ENCODE measurements around the gene HES2.
"Not testable (repeated sequence)": the region's sequence is repeated elsewhere in the genome, so short reads cannot be mapped to it uniquely, and the experiment has no call there.

Gene HES2, protein sequence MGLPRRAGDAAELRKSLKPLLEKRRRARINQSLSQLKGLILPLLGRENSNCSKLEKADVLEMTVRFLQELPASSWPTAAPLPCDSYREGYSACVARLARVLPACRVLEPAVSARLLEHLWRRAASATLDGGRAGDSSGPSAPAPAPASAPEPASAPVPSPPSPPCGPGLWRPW

DNA sequence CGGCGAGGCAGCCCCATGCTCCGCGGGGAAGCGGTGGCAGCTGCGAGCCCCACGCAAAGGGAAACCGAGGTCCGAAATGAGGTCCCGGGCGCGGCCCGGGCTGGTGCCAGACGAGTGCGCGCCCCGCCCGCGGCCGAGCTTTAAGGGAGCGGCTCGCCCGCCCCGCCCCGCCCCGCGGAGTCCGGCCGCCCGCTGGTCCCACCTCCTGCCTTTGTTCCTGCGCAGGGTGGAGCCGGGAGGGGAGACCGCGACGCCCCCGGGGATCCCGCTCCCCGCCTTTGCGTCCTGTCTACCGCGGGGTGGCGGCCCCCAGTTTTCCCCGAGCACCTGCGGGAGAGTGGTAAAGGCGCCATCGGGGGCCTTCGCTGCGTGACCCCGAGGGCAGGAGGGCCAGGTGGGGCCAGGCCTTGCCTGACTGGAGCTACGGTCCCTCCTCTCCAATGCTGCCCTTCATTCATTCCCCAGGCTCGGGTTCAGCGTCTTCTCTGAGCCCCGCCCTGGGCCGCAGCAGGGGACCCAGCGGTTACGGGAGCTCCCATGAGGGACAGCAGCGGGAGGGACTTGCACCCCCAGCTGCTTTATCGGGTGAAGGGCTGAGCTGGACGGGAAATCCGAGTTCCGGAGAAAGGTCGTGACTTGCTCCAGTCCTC lies at the start of gene HES2:
Gene HES2 (minus strand): TSS at position 116 of the 650 bp plus-strand sequence. CDS start 99 bp downstream, at position 17.
- no peak for DNase-seq

DNA sequence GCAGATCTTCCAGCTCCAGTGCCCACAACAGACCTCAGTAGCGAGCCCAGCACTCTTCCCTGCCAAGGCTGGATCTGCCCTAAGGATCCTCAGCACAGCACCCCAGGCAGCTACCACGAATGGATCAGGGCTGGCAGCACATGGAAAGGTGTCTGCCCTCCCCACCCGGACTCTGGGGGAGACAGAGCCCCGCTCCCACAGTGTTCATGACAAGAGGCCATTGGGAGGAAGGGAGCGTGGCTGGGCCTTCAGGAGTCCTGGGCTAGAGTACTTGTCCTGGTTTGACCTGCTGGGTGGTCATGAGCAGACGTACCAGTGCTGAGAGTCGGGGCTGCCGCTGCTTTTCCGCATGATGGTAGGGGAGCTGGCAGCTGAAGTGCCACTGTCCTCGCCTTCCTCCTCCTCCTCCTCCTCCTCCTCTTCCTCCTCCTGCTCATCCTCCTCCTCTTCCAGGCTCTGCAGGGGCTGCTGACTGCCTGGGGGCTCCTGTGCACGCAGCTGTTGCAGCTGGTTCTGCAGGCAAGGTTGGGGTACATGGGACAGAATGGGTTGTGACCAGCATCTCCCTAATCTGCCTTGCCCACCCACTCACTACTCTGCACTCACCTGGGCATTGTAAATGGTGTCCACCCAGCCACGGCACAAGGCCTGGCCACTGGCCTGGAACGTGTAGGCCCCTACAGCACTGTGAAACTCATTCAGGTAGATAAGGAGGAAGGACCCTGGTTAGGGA lies 49.2 kb upstream of the HES2 start:
- no peak for DNase-seq

DNA sequence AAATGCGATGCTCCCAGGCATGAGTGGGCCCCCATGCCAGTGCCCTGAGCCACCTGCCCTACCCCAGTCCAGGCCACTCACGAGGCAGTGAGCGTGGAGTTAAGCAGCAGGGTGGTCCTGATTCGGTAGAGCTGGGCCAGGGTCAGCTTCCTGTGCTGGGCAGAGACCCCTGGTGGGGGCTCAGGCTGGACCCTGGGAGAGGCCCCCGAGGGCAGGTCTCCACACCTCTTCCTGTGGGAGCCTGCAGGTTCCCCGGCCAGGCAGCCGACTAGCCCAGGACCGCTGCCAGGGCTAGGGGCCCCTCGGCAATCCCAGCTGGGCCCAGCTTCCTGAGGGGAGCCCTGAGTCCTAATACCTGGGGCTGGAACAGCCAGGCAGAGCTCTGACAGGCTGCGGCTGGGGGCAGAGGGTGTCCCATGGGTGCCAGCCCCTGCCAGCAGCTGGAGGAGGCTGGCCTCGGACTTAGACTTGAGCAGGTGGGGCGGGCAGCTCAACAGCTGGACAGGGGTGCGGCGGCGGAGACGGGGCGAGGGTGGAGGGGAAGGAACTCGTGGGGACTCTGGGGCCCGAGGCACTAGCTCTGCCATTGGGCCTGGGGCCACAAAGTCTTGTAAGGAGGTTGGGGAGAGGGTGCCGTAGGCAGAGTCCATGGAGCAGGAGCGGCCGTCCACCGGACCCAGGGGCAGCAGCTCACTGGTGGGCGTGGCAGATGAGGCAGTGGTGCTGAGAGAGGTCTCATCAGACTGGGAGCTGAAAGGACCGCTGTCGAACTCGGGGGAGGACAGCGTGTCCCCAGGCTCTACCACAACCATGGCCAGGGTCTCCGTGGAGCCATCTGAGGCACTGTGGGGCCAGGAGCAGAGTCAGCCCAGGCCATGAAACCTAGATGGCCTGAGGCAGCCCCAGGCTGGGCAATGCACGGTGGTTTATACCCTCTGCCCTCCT lies 48.3 kb upstream of the HES2 start:
- DNase-seq, result no peak

DNA sequence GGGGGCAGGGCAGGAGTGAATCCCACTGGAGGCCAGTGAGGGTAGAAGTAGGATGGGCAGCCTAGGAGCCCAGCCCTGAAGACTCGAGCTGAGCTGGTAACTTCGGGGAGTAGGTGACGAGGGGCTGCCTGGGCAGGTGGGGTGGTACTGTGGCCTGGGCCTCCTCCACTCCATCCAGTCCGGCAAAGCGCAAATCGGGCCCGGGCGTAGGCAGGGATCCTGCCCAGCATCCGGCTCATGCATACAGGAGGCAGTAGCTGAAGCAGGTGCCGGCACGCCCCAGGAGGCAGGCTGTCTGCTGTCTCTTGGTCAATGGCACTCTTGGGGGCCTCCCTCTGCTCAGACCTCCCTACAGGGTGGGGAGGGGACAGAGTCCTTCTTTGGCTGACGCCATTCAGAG lies 47.5 kb upstream of the HES2 start:
- no peak for DNase-seq

DNA sequence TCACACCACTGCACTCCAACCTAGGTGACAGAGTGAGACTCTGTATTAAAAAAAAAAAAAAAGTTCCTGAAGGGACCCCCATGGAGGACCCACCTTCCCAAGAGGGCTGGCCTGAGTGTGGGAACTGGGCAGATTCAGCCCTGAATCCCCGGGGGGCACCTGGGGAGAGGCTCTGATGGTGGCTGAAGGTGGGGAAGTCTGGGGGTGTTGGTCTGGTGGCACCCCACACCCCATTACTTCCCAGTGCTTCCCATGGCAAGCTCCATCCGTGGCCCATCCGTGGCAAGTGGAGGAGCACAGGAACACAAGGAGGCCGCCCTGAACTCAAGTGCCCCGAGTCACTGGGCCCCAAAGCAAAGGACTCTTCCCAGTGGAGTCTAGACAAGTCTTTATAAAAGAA lies 47.0 kb upstream of the HES2 start:
- no peak for DNase-seq

DNA sequence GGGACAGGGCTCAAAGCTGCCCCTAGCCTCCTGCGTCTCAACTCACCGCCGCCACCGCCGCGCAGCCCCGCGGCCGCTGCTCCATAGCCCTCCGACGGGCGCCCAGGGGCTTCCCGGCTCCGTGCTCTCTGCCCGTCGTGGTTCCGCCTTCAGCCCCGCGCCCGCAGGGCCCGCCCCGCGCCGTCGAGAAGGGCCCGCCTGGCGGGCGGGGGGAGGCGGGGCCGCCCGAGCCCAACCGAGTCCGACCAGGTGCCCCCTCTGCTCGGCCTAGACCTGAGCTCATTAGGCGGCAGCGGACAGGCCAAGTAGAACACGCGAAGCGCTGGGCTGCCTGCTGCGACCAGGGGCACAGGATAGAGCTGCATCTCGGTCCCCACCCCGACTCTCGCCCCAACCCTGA lies 46.3 kb upstream of the HES2 start, which contains the start of gene TNFRSF25:
Gene TNFRSF25 (minus strand): TSS at position 151 of the 400 bp plus-strand sequence. CDS start 66 bp downstream, at position 85.
- DNase-seq, result no peak

DNA sequence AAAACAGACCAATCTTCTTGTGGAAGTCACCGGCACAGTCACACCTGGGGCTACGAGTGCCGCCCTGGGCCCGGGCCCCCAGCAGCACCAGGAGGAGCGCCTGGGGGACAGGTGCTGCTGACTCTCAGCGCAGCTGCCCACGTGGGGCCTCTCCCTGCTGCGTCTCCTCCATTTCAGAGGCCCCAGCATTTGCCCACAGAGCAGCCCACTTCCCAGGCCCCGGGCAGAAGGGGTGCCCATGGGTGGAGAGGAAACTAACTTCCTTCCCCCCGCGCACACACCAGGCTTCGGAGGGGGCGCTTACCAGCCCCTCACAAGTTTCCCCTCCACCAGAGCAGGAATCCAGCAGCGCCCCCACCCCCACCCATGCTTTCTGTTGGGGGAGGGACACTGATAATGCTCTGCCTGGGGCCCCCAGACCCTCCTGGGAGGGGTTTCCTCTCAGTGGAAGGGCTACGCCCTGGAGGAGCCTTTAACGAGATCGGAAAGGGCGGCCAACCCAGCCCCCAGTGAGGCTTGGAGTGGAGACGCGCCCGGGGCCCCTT lies 45.8 kb upstream of the HES2 start:
- no peak for DNase-seq

DNA sequence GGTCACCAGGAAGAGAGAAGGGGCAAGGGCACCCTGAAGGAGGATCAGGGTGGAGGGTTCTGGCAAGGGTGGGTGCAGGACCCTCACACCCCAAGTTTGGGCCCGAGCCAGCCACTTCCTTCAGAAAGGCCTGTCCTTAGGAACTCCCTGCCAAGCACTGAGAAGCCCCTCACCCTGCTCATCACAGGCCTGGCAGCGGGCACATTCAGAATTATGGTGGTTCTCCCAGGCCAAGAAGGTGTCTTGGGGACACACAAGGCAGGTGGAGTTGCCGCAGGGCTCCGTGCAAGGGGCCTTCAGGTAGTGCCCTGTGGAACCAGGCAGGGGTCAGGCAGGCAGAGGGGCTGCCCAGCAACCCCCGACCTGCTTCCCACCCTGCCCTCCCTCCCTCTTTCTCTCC lies 45.2 kb upstream of the HES2 start:
- DNase-seq, result no peak

DNA sequence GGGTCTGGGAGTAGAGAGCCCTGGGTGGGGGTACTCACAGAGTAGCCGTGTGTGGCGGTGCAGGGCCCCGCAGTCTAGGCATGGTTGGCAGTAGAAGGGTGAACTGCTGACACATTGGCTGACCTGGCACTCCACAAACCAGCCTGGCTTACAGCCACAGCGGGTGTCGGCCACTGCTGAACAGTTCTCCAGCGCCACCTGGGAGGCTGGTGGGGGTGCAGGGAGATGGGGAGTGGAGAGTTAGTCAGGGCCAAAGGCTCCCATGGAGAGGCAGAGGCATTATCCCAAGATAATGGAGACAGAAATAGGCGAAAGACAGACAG lies 44.8 kb upstream of the HES2 start:
- no peak for DNase-seq

DNA sequence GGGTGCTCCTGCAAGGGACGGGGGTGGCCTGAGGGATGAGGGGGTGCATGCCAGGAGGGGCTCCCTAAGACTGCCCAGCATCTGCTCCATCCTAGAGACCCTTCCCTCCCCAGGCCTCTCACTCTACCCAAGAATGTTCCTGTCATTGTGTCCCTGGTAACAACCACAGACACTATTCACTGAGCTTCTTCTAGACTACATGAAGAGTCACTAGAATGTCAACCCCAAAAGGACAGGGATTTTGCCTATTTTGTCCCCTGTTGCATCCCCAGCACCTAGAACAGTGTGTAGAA lies 43.3 kb upstream of the HES2 start:
- DNase-seq, result no peak

DNA sequence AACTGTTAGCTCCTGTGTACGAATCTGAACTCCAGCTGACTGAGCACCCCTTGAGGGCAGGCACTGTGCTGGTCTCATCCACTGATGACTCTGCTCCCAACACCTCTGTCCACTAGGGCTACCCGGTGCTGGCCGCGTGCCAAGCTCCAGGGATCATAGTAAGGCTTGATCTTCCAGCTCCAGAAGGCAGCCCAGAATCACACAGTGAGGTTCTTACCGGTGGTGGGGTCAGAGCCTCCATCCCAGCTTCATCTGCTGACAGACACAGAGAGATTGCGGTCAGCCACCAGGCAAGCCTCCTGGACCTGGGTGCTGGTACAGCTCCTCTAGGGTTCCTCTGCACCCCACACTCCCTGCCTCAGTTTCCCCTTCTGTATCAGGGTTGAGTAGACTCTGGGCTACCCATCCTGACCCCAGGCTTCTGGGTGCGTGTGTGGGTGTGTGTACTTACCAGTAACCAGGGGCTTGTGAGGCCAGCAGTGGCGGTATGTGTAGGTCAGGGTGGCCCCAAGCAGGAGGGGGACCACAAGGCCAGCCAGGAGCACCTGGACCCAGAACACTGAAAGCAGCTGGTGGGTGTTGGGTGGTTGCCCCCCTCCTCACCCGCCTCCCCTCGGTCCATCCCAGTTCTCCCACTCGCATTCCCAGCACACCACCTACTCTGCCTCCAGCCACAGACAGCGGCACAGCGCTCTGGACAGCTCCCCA lies 42.8 kb upstream of the HES2 start:
- DNase-seq, result no peak

DNA sequence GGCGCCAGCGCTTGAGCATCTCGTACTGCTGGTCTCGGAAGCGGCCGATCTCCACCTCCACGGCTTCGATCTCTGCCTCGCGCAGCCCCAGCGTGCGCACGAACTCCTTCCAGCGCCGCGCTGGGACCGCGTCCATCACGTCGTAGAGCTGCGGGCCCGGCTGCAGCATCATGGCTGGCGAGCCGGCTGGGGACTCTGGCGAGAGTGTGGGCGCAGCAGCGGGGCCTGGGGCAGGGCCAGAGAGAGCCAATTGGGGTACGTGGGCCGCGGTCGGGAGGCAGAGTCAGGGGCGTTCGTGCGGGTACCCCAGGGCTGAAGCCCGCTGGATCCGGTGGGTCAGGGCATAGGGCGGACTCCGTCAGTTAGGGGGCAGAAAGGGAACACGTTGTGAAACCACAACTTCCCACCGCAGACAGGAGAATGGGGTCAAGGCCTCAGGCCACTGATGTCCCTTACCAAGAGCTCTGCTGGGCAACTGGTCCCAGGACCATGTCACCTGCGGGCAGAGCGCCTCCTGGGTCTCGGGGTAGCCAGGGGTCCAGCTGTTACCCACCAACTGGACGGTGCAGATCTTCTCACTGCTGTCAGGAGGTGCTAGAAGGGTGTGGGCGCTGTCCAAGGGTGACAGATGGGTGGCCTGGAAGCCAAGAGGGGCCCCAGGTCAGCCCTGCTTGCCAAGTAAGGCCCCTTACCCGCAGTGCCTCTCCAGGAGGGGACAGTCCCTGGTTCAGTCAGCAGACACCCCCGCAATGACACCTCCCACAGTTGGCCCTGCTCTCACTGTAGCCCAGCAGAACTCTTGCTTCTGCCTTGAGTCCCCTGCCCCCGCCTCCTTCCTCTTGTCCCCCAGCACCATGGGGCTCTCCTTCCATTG lies 42.1 kb upstream of the HES2 start:
- DNase-seq, result no peak

DNA sequence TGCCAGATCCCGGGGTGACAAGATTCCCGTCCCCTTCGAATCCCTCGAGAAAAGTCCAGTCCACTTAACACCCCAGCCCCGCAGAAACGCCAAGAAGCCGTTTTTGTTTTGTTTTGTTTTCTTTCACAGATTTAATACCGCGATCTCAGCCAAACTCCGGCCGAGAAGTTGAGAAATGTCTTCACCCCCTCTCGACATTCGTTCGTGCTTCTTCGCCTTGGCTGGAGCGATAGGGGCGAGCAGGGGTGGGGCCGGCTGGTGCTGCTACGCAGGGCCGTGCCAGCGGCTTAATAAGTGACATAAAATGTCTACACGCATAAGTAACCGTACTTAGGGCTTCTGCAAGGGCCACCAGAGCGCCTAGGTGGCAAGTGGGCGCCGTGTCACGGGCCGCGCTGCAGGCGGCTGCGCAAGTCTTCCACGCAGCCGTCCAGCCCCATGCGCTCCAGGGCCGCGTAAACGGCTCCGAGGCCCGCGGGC lies 41.4 kb upstream of the HES2 start:
- no peak for DNase-seq

DNA sequence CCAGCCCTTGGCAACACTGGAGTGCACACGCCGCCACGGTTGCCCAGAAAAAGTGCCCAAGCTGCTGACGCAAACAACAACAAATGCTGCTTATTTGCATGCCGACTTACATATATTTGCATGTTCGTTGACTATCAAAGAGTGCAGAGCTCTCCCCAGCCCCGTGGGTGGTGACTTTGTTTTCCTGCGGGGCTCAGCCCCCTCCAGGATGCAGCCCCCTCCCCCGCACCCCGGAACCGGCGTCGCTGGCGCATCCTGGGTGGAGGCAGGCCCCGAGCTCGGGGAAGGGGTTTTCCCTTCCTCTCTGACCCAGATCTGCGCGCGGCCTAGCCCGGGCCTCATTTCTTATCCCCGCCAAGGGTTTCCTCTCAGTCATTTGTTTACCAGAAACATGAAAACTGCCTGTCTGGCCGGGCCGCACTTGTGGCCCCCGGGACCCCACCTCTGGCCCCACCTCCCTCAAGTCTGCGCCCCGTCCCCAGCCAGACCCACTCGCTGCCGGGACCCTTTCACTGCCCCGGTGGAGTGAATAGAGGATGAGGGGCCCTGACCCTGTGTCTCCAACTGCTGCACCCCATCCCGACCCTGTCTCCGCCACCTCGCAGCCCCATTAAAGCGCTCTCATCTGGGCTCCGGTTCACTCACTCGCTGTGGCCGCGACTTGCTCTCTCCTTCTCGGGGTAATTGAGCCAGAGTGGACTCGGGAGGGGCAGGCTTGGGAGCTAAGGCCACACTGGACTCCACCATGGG lies 40.8 kb upstream of the HES2 start:
- no peak for DNase-seq

DNA sequence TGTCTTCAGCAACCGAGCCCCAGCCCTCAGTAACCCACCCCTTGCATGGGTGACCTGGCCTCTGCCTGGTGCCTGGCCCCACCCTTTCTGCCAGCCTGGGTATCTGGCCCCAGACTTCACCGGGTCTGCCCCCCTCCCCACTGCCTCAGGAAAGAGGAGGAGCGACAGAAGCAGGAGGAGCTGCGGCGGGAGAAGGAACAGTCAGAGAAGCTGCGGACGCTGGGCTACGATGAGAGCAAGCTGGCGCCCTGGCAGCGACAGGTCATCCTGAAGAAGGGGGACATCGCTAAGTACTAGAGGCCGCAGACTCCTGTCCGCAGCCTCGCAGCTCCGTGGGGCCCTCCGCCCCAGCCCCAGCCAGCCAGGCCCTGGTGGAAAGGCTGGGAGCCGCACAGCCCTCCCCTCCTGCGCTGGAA lies 40.1 kb upstream of the HES2 start:
- DNase-seq, result peak in 1 of 2 experiments; percentile 26

DNA sequence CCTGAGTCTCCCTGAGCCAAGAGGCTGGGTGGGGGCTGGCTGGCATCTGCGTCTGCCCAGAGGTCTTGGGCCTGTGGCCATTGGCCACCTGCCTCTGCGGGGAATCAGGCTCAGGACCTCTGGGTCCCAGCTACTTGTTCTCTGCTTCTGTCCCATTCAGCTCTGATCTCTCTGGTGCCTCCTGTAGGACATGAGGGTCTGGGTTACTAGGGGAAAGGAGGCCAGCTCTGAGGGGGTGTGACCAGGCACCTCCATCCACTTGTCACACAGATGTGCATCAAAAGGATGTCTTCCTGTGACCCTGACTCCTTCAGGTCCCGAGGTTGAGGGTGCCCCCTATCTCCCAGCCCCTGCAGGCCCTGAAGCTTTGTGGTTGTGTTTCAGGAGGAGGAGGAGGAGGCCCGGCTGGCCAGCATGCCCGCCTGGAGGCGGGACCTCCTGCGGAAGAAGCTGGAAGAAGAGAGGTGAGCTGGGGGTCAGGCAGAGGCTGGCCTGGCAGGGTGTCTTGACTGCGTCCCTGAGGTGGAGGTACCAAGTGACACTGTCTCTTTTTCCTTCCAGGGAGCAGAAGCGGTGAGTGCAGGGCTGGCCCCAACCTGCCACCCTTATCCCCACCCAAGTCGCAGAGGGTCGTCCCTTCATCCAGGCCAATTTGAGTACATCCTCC lies 37.2 kb upstream of the HES2 start:
- no peak for DNase-seq

DNA sequence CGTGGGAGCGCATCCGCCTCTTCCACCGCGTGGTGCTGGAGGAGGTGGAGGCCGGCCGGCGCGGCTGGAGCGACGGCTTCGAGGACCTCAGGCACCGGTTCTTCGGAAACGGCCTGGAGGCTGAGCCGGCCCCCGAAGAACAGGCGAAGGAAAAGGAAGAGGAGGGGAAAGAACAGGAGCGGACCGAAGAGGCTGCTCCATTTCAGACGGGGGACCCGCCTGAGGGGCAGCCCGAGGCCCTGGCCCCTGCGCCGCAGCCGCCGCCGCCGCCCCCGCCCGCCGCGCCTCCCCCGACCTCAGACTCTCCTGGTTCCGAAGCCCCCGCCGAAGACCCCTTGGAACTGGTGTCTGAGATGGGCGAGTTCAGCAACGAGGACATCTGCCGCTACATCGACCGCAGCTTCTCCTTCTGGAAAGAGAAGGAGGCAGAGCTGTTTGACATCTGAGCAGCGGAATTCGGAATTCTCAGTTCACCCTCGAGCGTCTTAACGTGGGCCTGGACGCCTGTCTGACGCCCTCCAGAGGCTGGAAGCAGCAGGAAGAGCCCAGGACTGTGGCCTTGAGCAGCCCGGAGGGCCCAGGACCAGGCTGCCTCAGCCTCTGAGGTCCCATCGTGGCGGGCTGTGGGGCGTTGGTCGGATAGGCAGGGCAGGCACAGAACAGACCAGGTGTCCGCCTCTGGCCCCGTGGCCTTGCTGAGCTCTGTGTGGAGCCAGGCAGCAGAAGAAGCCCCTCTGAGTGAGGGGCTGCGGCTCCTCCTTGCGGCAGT lies 36.2 kb upstream of the HES2 start:
- not testable (repeated sequence) for DNase-seq

DNA sequence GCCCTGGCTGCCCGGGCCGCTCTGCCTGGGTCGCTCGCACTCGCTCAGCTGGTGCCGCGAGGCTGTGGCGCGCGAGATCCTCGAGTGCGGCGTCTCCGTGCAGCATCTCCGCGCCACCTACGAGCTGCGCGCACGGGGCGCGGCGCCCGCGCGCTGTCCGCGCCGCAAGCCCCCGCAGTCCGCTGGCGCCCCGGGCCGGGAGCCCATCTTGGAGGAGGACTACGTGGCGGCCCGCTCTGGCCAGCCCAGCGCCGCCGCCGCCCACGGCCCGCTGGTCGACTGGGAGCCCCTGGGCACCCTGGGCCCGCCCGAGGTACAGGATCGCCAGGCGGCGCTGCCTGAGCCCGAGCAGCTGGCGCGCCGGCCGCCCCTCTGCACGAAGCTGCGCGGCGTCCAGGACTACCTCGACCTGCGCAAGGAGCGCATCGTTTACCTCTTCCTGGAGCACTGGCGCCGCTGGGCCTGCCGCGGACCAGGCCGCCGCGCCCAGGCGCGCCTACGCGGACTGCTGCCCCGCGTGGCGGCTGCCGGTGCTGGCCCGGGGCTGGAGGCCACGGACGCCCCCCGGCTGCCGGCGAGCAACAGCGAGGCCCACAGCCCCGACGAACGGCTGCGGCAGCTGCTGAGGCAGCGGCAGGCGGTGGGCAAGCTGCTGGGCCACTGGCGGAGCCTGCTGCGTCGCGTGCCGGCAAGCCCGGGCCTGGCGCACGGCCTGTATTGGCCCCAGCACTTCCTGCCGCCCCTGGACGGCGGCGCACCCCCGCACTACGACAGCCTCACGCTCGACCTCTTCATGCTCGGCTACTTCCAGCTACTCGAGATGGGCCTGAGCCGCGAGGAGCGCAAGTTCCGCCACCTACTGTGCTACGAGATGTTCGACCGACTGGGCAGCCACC lies 35.4 kb upstream of the HES2 start:
- DNase-seq, result no peak

Measured in Kasumi-1 (cell line).